HepG2 (cell line): ENCODE data around the gene TH.

Experiments
- ATF2 ChIP-seq: sonication (generic); formaldehyde crosslinking; IDR thresholded peaks from 2 replicates; pipeline ENCODE4 v1.4.0; 2020; ENCODE audit warnings: missing genetic modification reagents
- CTCF ChIP-seq: sonication (generic); formaldehyde crosslinking; IDR thresholded peaks from 2 replicates; pipeline ENCODE4 v1.5.0; 2020; ENCODE audit warnings: mild to moderate bottlenecking, missing genetic modification reagents, moderate library complexity
- ESRRA ChIP-seq: sonication (generic); formaldehyde crosslinking; IDR thresholded peaks from 2 replicates; pipeline ENCODE4 v1.5.1; 2020; ENCODE audit warnings: mild to moderate bottlenecking, low read depth, missing genetic modification reagents
- EZH2 ChIP-seq: conservative IDR thresholded peaks from 2 replicates; pipeline ENCODE4 v1.6.1; 2012; ENCODE audit warnings: mild to moderate bottlenecking, low read depth, low read length, moderate library complexity
- FOXM1 ChIP-seq: sonication (generic); formaldehyde crosslinking; IDR thresholded peaks from 2 replicates; pipeline ENCODE4 v1.5.0; 2020; ENCODE audit warnings: missing genetic modification reagents
- HDAC6 ChIP-seq: fragments of 200-600 bp; sonication (generic); IDR thresholded peaks from 2 replicates; pipeline ENCODE4 v1.7.0; 2017; ENCODE audit warnings: mild to moderate bottlenecking, antibody characterized with exemption, low read length, low read depth
- MXD1 ChIP-seq: sonication (generic); formaldehyde crosslinking; IDR thresholded peaks from 2 replicates; pipeline ENCODE4 v1.4.0; 2020; ENCODE audit warnings: mild to moderate bottlenecking, missing genetic modification reagents
- REXO4 ChIP-seq: sonication (generic); formaldehyde crosslinking; IDR thresholded peaks from 2 replicates; pipeline ENCODE4 v1.8.0; 2022; ENCODE audit warnings: missing genetic modification reagents, mild to moderate bottlenecking, borderline replicate concordance
- SALL2 ChIP-seq: sonication (generic); formaldehyde crosslinking; IDR thresholded peaks from 2 replicates; pipeline ENCODE4 v1.8.1; 2023; ENCODE audit warnings: mild to moderate bottlenecking, missing genetic modification reagents, inconsistent platforms
- SUZ12 ChIP-seq: fragments of 150-350 bp; IDR thresholded peaks from 2 replicates; pipeline ENCODE4 v1.6.1; 2014; ENCODE audit warnings: low read depth, low read length
- ZSCAN29 ChIP-seq: sonication (generic); formaldehyde crosslinking; conservative IDR thresholded peaks from 2 replicates; pipeline ENCODE4 v1.4.0; 2020; ENCODE audit warnings: mild to moderate bottlenecking, missing genetic modification reagents
- TF ChIP-seq, protein P1 (sequence below): sonication (generic); formaldehyde crosslinking; IDR thresholded peaks from 2 replicates; pipeline ENCODE4 v1.4.0; 2020; ENCODE audit warnings: mild to moderate bottlenecking, missing genetic modification reagents
- TF ChIP-seq, protein P2 (sequence below): sonication (generic); formaldehyde crosslinking; IDR thresholded peaks from 2 replicates; pipeline ENCODE4 v1.4.0; 2020; ENCODE audit warnings: mild to moderate bottlenecking, missing genetic modification reagents

DNA sequence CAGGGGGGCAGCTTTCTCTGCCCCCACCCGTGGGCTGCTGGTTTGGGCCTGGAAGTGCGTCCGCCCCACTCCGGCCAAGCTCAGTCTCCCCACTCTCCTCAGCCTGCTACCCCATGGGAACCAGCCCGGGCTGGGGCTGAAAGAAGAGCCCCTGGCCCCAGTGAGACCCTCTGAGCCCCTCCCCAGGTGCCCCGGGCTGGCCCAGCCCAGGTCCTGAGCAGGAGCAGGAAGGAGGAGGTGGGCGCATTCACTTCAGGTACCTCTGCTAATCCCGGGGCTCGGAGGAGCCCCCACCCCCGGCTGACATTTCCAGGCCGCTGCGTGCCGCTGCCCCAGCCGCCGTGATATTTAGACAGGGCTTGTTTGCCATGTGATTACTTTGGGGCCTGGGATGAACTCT is 8.7 kb upstream of the TH start:
- TF ChIP-seq ESRRA (CRISPR knock-in tag): no peak
- TF ChIP-seq MXD1 (CRISPR knock-in tag): no peak
- TF ChIP-seq, protein P1, sequence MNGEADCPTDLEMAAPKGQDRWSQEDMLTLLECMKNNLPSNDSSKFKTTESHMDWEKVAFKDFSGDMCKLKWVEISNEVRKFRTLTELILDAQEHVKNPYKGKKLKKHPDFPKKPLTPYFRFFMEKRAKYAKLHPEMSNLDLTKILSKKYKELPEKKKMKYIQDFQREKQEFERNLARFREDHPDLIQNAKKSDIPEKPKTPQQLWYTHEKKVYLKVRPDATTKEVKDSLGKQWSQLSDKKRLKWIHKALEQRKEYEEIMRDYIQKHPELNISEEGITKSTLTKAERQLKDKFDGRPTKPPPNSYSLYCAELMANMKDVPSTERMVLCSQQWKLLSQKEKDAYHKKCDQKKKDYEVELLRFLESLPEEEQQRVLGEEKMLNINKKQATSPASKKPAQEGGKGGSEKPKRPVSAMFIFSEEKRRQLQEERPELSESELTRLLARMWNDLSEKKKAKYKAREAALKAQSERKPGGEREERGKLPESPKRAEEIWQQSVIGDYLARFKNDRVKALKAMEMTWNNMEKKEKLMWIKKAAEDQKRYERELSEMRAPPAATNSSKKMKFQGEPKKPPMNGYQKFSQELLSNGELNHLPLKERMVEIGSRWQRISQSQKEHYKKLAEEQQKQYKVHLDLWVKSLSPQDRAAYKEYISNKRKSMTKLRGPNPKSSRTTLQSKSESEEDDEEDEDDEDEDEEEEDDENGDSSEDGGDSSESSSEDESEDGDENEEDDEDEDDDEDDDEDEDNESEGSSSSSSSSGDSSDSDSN: no peak
- no peak for TF ChIP-seq EZH2
- no peak for TF ChIP-seq REXO4 (CRISPR knock-in tag)
- TF ChIP-seq ATF2 (CRISPR knock-in tag): no peak
- TF ChIP-seq SALL2 (CRISPR knock-in tag): no peak
- TF ChIP-seq FOXM1: no peak
- TF ChIP-seq CTCF: no peak
- TF ChIP-seq, protein P2, sequence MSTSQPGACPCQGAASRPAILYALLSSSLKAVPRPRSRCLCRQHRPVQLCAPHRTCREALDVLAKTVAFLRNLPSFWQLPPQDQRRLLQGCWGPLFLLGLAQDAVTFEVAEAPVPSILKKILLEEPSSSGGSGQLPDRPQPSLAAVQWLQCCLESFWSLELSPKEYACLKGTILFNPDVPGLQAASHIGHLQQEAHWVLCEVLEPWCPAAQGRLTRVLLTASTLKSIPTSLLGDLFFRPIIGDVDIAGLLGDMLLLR (CRISPR knock-in tag): no peak
- no peak for TF ChIP-seq SUZ12
- no peak for TF ChIP-seq HDAC6
- no peak for TF ChIP-seq ZSCAN29 (CRISPR knock-in tag)
